H1 (cell line): Measurements from ENCODE around the gene TASOR2. TPM values are rescaled to one million over a fixed set of nuclear protein-coding genes. Genes with fewer than 3 reads are reported as not detected.

Experiments used
- CTCF ChIA-PET: fragments of 300-600 bp; sonication (Branson Sonifier 250); formaldehyde crosslinking; loops from one replicate; lab custom pipeline; 2021; ENCODE audit not compliant: partially characterized antibody; lab: Charles Lee
- POLR2A ChIA-PET: fragments of 300-600 bp; sonication (Branson Sonifier 250); formaldehyde crosslinking; loops from one replicate; lab custom pipeline; 2021; ENCODE audit warnings: inconsistent platforms; ENCODE audit not compliant: partially characterized antibody; lab: Charles Lee
- DNase-seq, 2 experiments: peaks; one replicate each; pipeline versions ENCODE4 v3.0.0 to v3.0.0-alpha.2; 2010 to 2022; ENCODE audit warnings: low spot score in 2 of 2, low read depth in 1 of 2, mixed read lengths in 1 of 2
- FAIRE-seq: peaks from 2 replicates; lab custom pipeline; 2011; peaks lifted over from hg19 to GRCh38; lab: Jason Lieb, UNC
- H2AFZ ChIP-seq: 2 replicates; pipeline ENCODE4 v1.8.1; 2012; ENCODE audit warnings: low read length, inconsistent platforms
- H2AK5ac ChIP-seq: 2 replicates; pipeline ENCODE4 v1.6.1; 2013; ENCODE audit warnings: low read depth, low read length
- H2BK120ac ChIP-seq: replicated peaks from 2 replicates; pipeline ENCODE3; 2013; ENCODE audit warnings: low read depth, low read length, inconsistent platforms
- H2BK12ac ChIP-seq: 2 replicates; pipeline ENCODE4 v1.6.1; 2013; ENCODE audit warnings: low read depth, low read length
- H2BK15ac ChIP-seq: 2 replicates; pipeline ENCODE4 v1.6.1; 2013; ENCODE audit warnings: low read length
- H2BK20ac ChIP-seq: 2 replicates; pipeline ENCODE4 v1.6.1; 2013; ENCODE audit warnings: low read length
- H2BK5ac ChIP-seq: 2 replicates; pipeline ENCODE4 v1.6.1; 2013; ENCODE audit warnings: low read depth, low read length
- H3K14ac ChIP-seq: 2 replicates; pipeline ENCODE4 v1.6.1; 2013; ENCODE audit warnings: inconsistent platforms; ENCODE audit not compliant: insufficient read length
- H3K18ac ChIP-seq: 2 replicates; pipeline ENCODE4 v1.6.1; 2013; ENCODE audit warnings: low read length; ENCODE audit errors: extremely low read depth
- H3K23ac ChIP-seq: 2 replicates; pipeline ENCODE4 v1.6.1; 2013; ENCODE audit warnings: inconsistent platforms; ENCODE audit not compliant: insufficient read length
- H3K23me2 ChIP-seq: 2 replicates; pipeline ENCODE4 v1.6.1; 2013; ENCODE audit warnings: low read depth, low read length
- H3K27ac ChIP-seq: 2 replicates; pipeline ENCODE4 v1.6.1; 2011; ENCODE audit warnings: low read depth, low read length, inconsistent platforms
- H3K27me3 ChIP-seq, 4 experiments: replicated peaks in 1 of 4; 1 replicate in 1 of 4; 2 replicates in 3 of 4; pipeline versions ENCODE4 v1.6.1 to v1.8.1; 2011 to 2013; ENCODE audit warnings: low read length in 3 of 4, mild to moderate bottlenecking in 3 of 4, inconsistent platforms in 2 of 4, mixed read lengths in 2 of 4, moderate library complexity in 1 of 4; ENCODE audit not compliant: control insufficient read depth in 3 of 4, insufficient read depth in 3 of 4; ENCODE audit errors: extremely low read depth in 1 of 4
- H3K36me3 ChIP-seq, 4 experiments: 2 replicates each; pipeline versions ENCODE4 v1.6.1 to v1.8.1; 2011 to 2013; ENCODE audit warnings: mild to moderate bottlenecking in 4 of 4, low read length in 3 of 4, moderate library complexity in 2 of 4, control low read depth in 1 of 4, inconsistent platforms in 1 of 4; ENCODE audit not compliant: insufficient read depth in 4 of 4, control insufficient read depth in 2 of 4
- H3K4ac ChIP-seq: replicated peaks from 2 replicates; pipeline ENCODE3; 2013; ENCODE audit warnings: low read length, low read depth, mixed read lengths, inconsistent platforms; ENCODE audit not compliant: insufficient read length
- H3K4me1 ChIP-seq, 4 experiments: replicated peaks in 1 of 4; 1 replicate in 1 of 4; 2 replicates in 3 of 4; pipeline versions ENCODE4 v1.6.1 to v1.8.1; 2011 to 2013; ENCODE audit warnings: low read length in 3 of 4, inconsistent platforms in 2 of 4, mixed read lengths in 1 of 4; ENCODE audit not compliant: insufficient read depth in 4 of 4, control insufficient read depth in 3 of 4
- H3K4me2 ChIP-seq, 2 experiments: 2 replicates each; pipeline versions ENCODE4 v1.6.1 to v1.8.1; 2011 to 2013; ENCODE audit warnings: low read depth in 2 of 2, low read length in 2 of 2, control low read depth in 1 of 2, inconsistent platforms in 1 of 2, mild to moderate bottlenecking in 1 of 2; ENCODE audit not compliant: insufficient read depth in 1 of 2
- H3K4me3 ChIP-seq, 4 experiments: fragments of 200-600, 300-600 bp in 1 of 4; sonication (generic), shearing (Covaris generic), sonication (Bioruptor Twin) in 1 of 4; 2 replicates each; pipeline versions ENCODE4 v1.5.1 to v1.8.1; 2011 to 2016; ENCODE audit warnings: low read length in 4 of 4, low read depth in 3 of 4, control low read depth in 2 of 4, inconsistent platforms in 2 of 4, mild to moderate bottlenecking in 2 of 4, mixed read lengths in 1 of 4, moderate library complexity in 1 of 4; ENCODE audit not compliant: insufficient read depth in 2 of 4; ENCODE audit errors: extremely low read depth in 1 of 4
- H3K56ac ChIP-seq: replicated peaks from 2 replicates; pipeline ENCODE3; 2013; ENCODE audit warnings: low read depth, mild to moderate bottlenecking, mixed read lengths, low read length, inconsistent platforms; ENCODE audit not compliant: insufficient read length
- H3K79me1 ChIP-seq: 2 replicates; pipeline ENCODE4 v1.6.1; 2013; ENCODE audit warnings: low read depth, low read length, control low read depth
- H3K79me2 ChIP-seq, 2 experiments: 2 replicates each; pipeline versions ENCODE4 v1.6.1 to v1.8.1; 2012 to 2013; ENCODE audit warnings: low read length in 2 of 2, mild to moderate bottlenecking in 2 of 2, inconsistent platforms in 1 of 2; ENCODE audit not compliant: insufficient read depth in 2 of 2, control insufficient read depth in 1 of 2
- H3K9ac ChIP-seq, 4 experiments: replicated peaks in 1 of 4; 1 replicate in 1 of 4; 2 replicates in 3 of 4; pipeline versions ENCODE4 v1.6.1 to v1.8.1; 2011 to 2013; ENCODE audit warnings: low read depth in 3 of 4, low read length in 3 of 4, control low read depth in 2 of 4, mild to moderate bottlenecking in 2 of 4, moderate library complexity in 2 of 4, inconsistent platforms in 1 of 4; ENCODE audit errors: extremely low read depth in 1 of 4
- H3K9me3 ChIP-seq, 2 experiments: 2 replicates each; pipeline versions ENCODE4 v1.6.1 to v1.8.1; 2012 to 2013; ENCODE audit warnings: mild to moderate bottlenecking in 2 of 2, moderate library complexity in 2 of 2, control low read depth in 1 of 2, inconsistent platforms in 1 of 2, low read depth in 1 of 2, low read length in 1 of 2, mixed read lengths in 1 of 2; ENCODE audit not compliant: insufficient read depth in 2 of 2
- H4K20me1 ChIP-seq, 2 experiments: replicated peaks in 1 of 2; 2 replicates each; pipeline versions ENCODE3 to v1.8.1; 2011 to 2013; ENCODE audit warnings: inconsistent platforms in 2 of 2, low read length in 2 of 2, mild to moderate bottlenecking in 1 of 2; ENCODE audit not compliant: insufficient read depth in 2 of 2, control insufficient read depth in 1 of 2
- H4K5ac ChIP-seq: 2 replicates; pipeline ENCODE4 v1.6.1; 2013; ENCODE audit warnings: low read length, low read depth, mixed read lengths, inconsistent platforms; ENCODE audit not compliant: insufficient read length
- H4K8ac ChIP-seq: 2 replicates; pipeline ENCODE4 v1.8.0; 2013; ENCODE audit warnings: mild to moderate bottlenecking, moderate library complexity, low read length, inconsistent platforms; ENCODE audit not compliant: insufficient read depth; ENCODE audit errors: extremely low read depth
- H4K91ac ChIP-seq: replicated peaks from 2 replicates; pipeline ENCODE3; 2013; ENCODE audit warnings: low read length, mixed read lengths, inconsistent platforms; ENCODE audit not compliant: insufficient read length
- BACH1 ChIP-seq: IDR thresholded peaks from 2 replicates; pipeline ENCODE4 v1.6.1; 2012; ENCODE audit warnings: low read length, improper control_type of control experiment
- CHD1 ChIP-seq: IDR thresholded peaks from 2 replicates; pipeline ENCODE4 v1.6.1; 2012; ENCODE audit warnings: low read depth, low read length, improper control_type of control experiment
- CREB1 ChIP-seq: IDR thresholded peaks from 2 replicates; pipeline ENCODE4 v1.6.1; 2012; ENCODE audit warnings: inconsistent platforms
- GABPA ChIP-seq: IDR thresholded peaks from 2 replicates; pipeline ENCODE4 v1.6.1; 2011; ENCODE audit warnings: mild to moderate bottlenecking, low read length, moderate library complexity, borderline replicate concordance; ENCODE audit not compliant: insufficient read depth
- HDAC2 ChIP-seq, 2 experiments: fragments of 300-600 bp in 1 of 2; sonication (generic) in 1 of 2; IDR thresholded peaks; 2 replicates each; pipeline ENCODE4 v1.6.1; 2011 to 2012; ENCODE audit warnings: low read depth in 2 of 2, low read length in 2 of 2, mild to moderate bottlenecking in 2 of 2, moderate library complexity in 2 of 2, borderline replicate concordance in 1 of 2, inconsistent platforms in 1 of 2
- HDAC6 ChIP-seq: IDR thresholded peaks from one replicate; pipeline ENCODE4 v1.7.1; 2012; ENCODE audit warnings: low read depth, mild to moderate bottlenecking, inconsistent platforms, low read length, moderate library complexity
- KDM1A ChIP-seq: fragments of 200-600, 300-600 bp; sonication (generic); IDR thresholded peaks from 2 replicates; pipeline ENCODE4 v1.7.1; 2016; ENCODE audit warnings: mild to moderate bottlenecking, low read length, borderline replicate concordance
- MAFK ChIP-seq: IDR thresholded peaks from 2 replicates; pipeline ENCODE4 v1.6.1; 2012; ENCODE audit warnings: low read depth, mild to moderate bottlenecking, improper control_type of control experiment, low read length
- SIN3A ChIP-seq, 2 experiments: IDR thresholded peaks in 1 of 2; conservative IDR thresholded peaks in 1 of 2; 2 replicates each; pipeline ENCODE4 v1.6.1; 2011 to 2012; ENCODE audit warnings: low read length in 2 of 2, improper control_type of control experiment in 1 of 2, low read depth in 1 of 2, mild to moderate bottlenecking in 1 of 2
- SP4 ChIP-seq: IDR thresholded peaks from 2 replicates; pipeline ENCODE4 v1.6.1; 2012; ENCODE audit warnings: low read length, inconsistent platforms
- SRF ChIP-seq: IDR thresholded peaks from 2 replicates; pipeline ENCODE4 v1.6.1; 2011; ENCODE audit warnings: mild to moderate bottlenecking, low read depth, low read length, moderate library complexity
- SUZ12 ChIP-seq: fragments of 200-600 bp; sonication (generic); IDR thresholded peaks from 2 replicates; pipeline ENCODE4 v1.6.1; 2012; ENCODE audit warnings: mild to moderate bottlenecking, inconsistent platforms, low read length, moderate library complexity, mixed read lengths
- TBP ChIP-seq: IDR thresholded peaks from 2 replicates; pipeline ENCODE4 v1.6.1; 2011; ENCODE audit warnings: low read depth, low read length, improper control_type of control experiment
- TCF12 ChIP-seq: IDR thresholded peaks from 2 replicates; pipeline ENCODE4 v1.6.1; 2011; ENCODE audit warnings: low read depth, mild to moderate bottlenecking, low read length
- ZNF274 ChIP-seq: IDR thresholded peaks from 2 replicates; pipeline ENCODE4 v1.7.0; 2012; ENCODE audit warnings: low read length, borderline replicate concordance; ENCODE audit errors: extremely low read depth
- polyA plus RNA-seq, 7 experiments: library from polyadenylated mRNA; depleted of rRNA in 3 of 7; stranded (reverse) in 5 of 7; unstranded in 2 of 7; fragments of >200 nt in 5 of 7; fragments of 200-250 nt in 2 of 7; gene quantifications; 1 replicate in 5 of 7; 2 replicates in 1 of 7; 4 replicates in 1 of 7; pipeline versions ENCODE4 v1.2.1 to v1.2.3, GENCODE V29; 2011 to 2013; ENCODE audit warnings: missing spikeins in 2 of 7, mixed read lengths in 2 of 7
- total RNA-seq: library from RNA; stranded (reverse); fragmentation: NEBNext Ultra II Directional; extraction: Animal tissue kit (Norgen Biotek cat#: 25700); gene quantifications from 2 replicates; pipeline ENCODE4 v1.2.1, GENCODE V29; 2021
- TF ChIP-seq, protein P1 (sequence below): IDR thresholded peaks from 2 replicates; pipeline ENCODE4 v1.6.1; 2012; ENCODE audit warnings: inconsistent platforms

Gene TASOR2
- total and polyA plus RNA-seq, 2 of the 8 experiments (the other 6 are each of a cell fraction or from before 2014, with no cell fraction given) = 13.1 to 74.9 TPM

DNA sequence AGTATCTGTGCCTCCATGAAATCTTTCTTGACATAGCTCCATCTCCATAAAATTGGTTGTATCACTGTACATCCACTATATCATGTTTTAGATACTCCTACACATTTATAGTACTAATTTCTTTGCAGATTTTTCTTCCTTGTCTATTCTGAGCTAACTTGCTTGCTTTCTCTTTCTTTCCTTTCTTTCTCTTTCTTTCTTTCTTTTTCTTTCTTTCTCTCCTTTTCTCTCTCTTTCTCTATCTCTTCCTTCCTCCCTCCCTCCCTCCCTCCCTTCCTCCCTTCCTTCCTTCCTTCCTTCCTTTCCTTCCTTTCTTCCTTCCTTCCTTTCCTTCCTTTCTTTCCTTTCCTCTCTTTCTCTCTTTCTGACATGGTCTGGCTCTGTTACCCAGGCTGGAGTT is 23.7 kb downstream of the TASOR2 start:
- Histone ChIP-seq H3K36me3 (no peaks in the 10 kb centered on the region), H3K4me2 (no peak overlapping the region), H3K27me3 (no peaks in the 10 kb centered on the region), H3K18ac (no peak overlapping the region), H3K4me1 (no peaks in the 10 kb centered on the region), H2AFZ (no peak overlapping the region), H3K4me3 (no peak overlapping the region), H2BK5ac (no peak overlapping the region), H4K8ac (no peak overlapping the region), H4K5ac (no peak overlapping the region), H2BK12ac (no peak overlapping the region), H3K56ac (no peak overlapping the region), H2AK5ac (no peak overlapping the region), H3K23me2 (no peaks in the 10 kb centered on the region), H4K20me1 (no peaks in the 10 kb centered on the region), H3K79me1 (no peaks in the 10 kb centered on the region), H3K4ac (no peak overlapping the region), H3K27ac (no peak overlapping the region), H2BK15ac (no peak overlapping the region), H2BK20ac (no peak overlapping the region), H3K9me3 (no peaks in the 10 kb centered on the region), H2BK120ac (no peak overlapping the region), H3K9ac (no peak overlapping the region), H4K91ac (no peak overlapping the region), H3K79me2 (peaks cover 0 to 89% of the 10 kb centered on the region in 2 experiments; a peak in 3 of 4 replicates), H3K23ac (no peak overlapping the region), H3K14ac (no peak overlapping the region)
- ChIA-PET POLR2A (no interaction called here), CTCF (interaction anchor here (2.3 kb wide), 1 partner anchor 78 kb away, joined by 5 read pairs; no protein-coding TSS in a partner anchor)
- FAIRE-seq (no peak), DNase-seq (no peak)
- TF ChIP-seq SIN3A (conservative IDR thresholded peaks at IDR 0.05 in 1 of 2, IDR thresholded peaks at IDR 0.05 in 1 of 2; ENCODE audit: low read depth in 1 of 2, low read length in 2 of 2) (no peak), SUZ12 (no peak), SP4 (no peak), HDAC2 (IDR thresholded peaks at IDR 0.05; ENCODE audit: borderline replicate concordance in 1 of 2, low read depth in 2 of 2, low read length in 2 of 2) (no peak), GABPA (no peak), KDM1A (no peak), BACH1 (no peak), CHD1 (no peak), HDAC6 (no peak), CREB1 (no peak), TBP (no peak), MAFK (no peak), ZNF274 (no peak), SRF (no peak), TCF12 (no peak)
- TF ChIP-seq, protein P1, sequence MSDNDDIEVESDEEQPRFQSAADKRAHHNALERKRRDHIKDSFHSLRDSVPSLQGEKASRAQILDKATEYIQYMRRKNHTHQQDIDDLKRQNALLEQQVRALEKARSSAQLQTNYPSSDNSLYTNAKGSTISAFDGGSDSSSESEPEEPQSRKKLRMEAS = no peak
